ENCODE data around the gene C2. TPM values are rescaled to one million over a fixed set of nuclear protein-coding genes. Genes with fewer than 3 reads are reported as not detected.

Gene C2
- total RNA-seq: 1 to 10 TPM in 1 of 2 experiments, under 1 TPM in 1; 0.57 to 1.3 TPM

GRCh38 chr6:31927242-31927862, at the start of gene C2:
Gene C2, plus strand, starts transcription at chr6:31927717. Its CDS starts 36 bp downstream, at chr6:31927753.
- H3K4me3 Mint-ChIP-seq: no peak within 1 kb of the TSS
- no peaks in the 10 kb centered on the region for H3K36me3 Mint-ChIP-seq (ENCODE audit: low read depth)
- no peaks in the 10 kb centered on the region for H3K9me3 Mint-ChIP-seq
- H3K4me1 Mint-ChIP-seq: no peaks in the 10 kb centered on the region
- H3K27ac Mint-ChIP-seq: no peak within 1 kb of the TSS
- ChIA-PET POLR2A (no interaction called here), CTCF (no interaction called here)
- no peak for DNase-seq
- H3K27me3 Mint-ChIP-seq: no peaks in the 10 kb centered on the region

- no peak for DNase-seq
- ChIA-PET POLR2A (no interaction called here), CTCF (no interaction called here)
- Mint-ChIP-seq H3K4me3 (no peak overlapping the region), H3K4me1 (peaks cover 2% of the 10 kb centered on the region), H3K27me3 (no peaks in the 10 kb centered on the region), H3K27ac (peak overlapping the region; percentile 25), H3K9me3 (no peaks in the 10 kb centered on the region), H3K36me3 (ENCODE audit: low read depth) (peaks cover 21% of the 10 kb centered on the region)
These were observed 49.3 kb upstream of the C2 start for GRCh38 chr6:31878222-31878621.

GRCh38 chr6:31878726-31879125, 48.8 kb upstream of the C2 start, which contains the start of gene SLC44A4:
Gene SLC44A4, minus strand, starts transcription at chr6:31878997. Its CDS starts 17 bp downstream, at chr6:31878980.
- Mint-ChIP-seq H3K36me3 (ENCODE audit: low read depth) (peaks cover 22% of the 10 kb centered on the region), H3K27me3 (no peaks in the 10 kb centered on the region), H3K27ac (peak within 1 kb of the TSS; percentile 25), H3K4me1 (peaks cover 2% of the 10 kb centered on the region), H3K4me3 (no peak within 1 kb of the TSS), H3K9me3 (no peaks in the 10 kb centered on the region)
- ChIA-PET POLR2A (no interaction called here), CTCF (no interaction called here)
- DNase-seq: no peak

GRCh38 chr6:31879143-31879542, 48.4 kb upstream of the C2 start:
- ChIA-PET CTCF (no interaction called here), POLR2A (no interaction called here)
- no peak overlapping the region for H3K4me3 Mint-ChIP-seq

GRCh38 chr6:31879901-31880300, 47.6 kb upstream of the C2 start:
- Mint-ChIP-seq H3K27me3 (no peaks in the 10 kb centered on the region), H3K36me3 (ENCODE audit: low read depth) (peaks cover 23% of the 10 kb centered on the region), H3K9me3 (no peaks in the 10 kb centered on the region), H3K4me1 (peaks cover 2% of the 10 kb centered on the region), H3K27ac (no peak overlapping the region), H3K4me3 (no peak overlapping the region)
- ChIA-PET CTCF (interaction anchor here (0.6 kb wide), 1 partner anchor 16 kb away, joined by 3 read pairs; no protein-coding TSS in a partner anchor), POLR2A (no interaction called here)
- DNase-seq: no peak

More at GRCh38 chr6:31879143-31879542, 48.4 kb upstream of the C2 start:
- Mint-ChIP-seq H3K27ac (no peak overlapping the region), H3K27me3 (no peaks in the 10 kb centered on the region), H3K36me3 (ENCODE audit: low read depth) (peaks cover 23% of the 10 kb centered on the region), H3K9me3 (no peaks in the 10 kb centered on the region), H3K4me1 (peaks cover 2% of the 10 kb centered on the region)
- no peak for DNase-seq

GRCh38 chr6:31880616-31881015, 46.9 kb upstream of the C2 start:
- Mint-ChIP-seq H3K27me3 (no peaks in the 10 kb centered on the region), H3K9me3 (no peaks in the 10 kb centered on the region), H3K36me3 (ENCODE audit: low read depth) (peaks cover 28% of the 10 kb centered on the region), H3K27ac (no peak overlapping the region), H3K4me3 (no peak overlapping the region), H3K4me1 (peaks cover 2% of the 10 kb centered on the region)
- ChIA-PET CTCF (interaction anchor here (0.6 kb wide), 1 partner anchor 16 kb away, joined by 3 read pairs; no protein-coding TSS in a partner anchor), POLR2A (no interaction called here)
- no peak for DNase-seq

GRCh38 chr6:31881136-31881859, 46.2 kb upstream of the C2 start:
- ChIA-PET POLR2A (no interaction called here), CTCF (interaction anchor here (0.6 kb wide), 1 partner anchor 274 kb away, joined by 3 read pairs; no protein-coding TSS in a partner anchor)
- Mint-ChIP-seq H3K36me3 (ENCODE audit: low read depth) (peaks cover 34% of the 10 kb centered on the region), H3K27ac (no peak overlapping the region), H3K27me3 (no peaks in the 10 kb centered on the region), H3K4me3 (no peak overlapping the region), H3K4me1 (no peaks in the 10 kb centered on the region), H3K9me3 (no peaks in the 10 kb centered on the region)
- no peak for DNase-seq

- no peaks in the 10 kb centered on the region for H3K9me3 Mint-ChIP-seq
- ChIA-PET CTCF (interaction anchor here (1.0 to 1.4 kb wide), 2 partner anchors 13 to 112 kb away, joined by 3 read pairs; no protein-coding TSS in a partner anchor), POLR2A (no interaction called here)
- H3K4me3 Mint-ChIP-seq: no peak overlapping the region
- H3K27ac Mint-ChIP-seq: no peak overlapping the region
- DNase-seq: no peak
- H3K36me3 Mint-ChIP-seq (ENCODE audit: low read depth): peaks cover 38% of the 10 kb centered on the region
- no peaks in the 10 kb centered on the region for H3K4me1 Mint-ChIP-seq
- H3K27me3 Mint-ChIP-seq: no peaks in the 10 kb centered on the region
These were observed 45.2 kb upstream of the C2 start for GRCh38 chr6:31882344-31882743.

GRCh38 chr6:31883676-31884075, 43.8 kb upstream of the C2 start:
- ChIA-PET POLR2A (no interaction called here), CTCF (interaction anchor here (0.7 to 1.4 kb wide), 2 partner anchors 11 to 38 kb away, joined by 3 read pairs; no protein-coding TSS in a partner anchor)
- Mint-ChIP-seq H3K27me3 (no peaks in the 10 kb centered on the region), H3K27ac (no peak overlapping the region), H3K4me3 (no peak overlapping the region), H3K4me1 (no peaks in the 10 kb centered on the region), H3K36me3 (ENCODE audit: low read depth) (peaks cover 42% of the 10 kb centered on the region), H3K9me3 (no peaks in the 10 kb centered on the region)
- DNase-seq: no peak

- Mint-ChIP-seq H3K4me1 (no peaks in the 10 kb centered on the region), H3K27ac (no peak overlapping the region), H3K36me3 (ENCODE audit: low read depth) (peaks cover 47% of the 10 kb centered on the region), H3K4me3 (no peak overlapping the region), H3K27me3 (no peaks in the 10 kb centered on the region), H3K9me3 (no peaks in the 10 kb centered on the region)
- ChIA-PET POLR2A (no interaction called here), CTCF (interaction anchor here (0.7 to 1.1 kb wide), 2 partner anchors 37 to 287 kb away, joined by 3 to 5 read pairs; no protein-coding TSS in a partner anchor)
- no peak for DNase-seq
These were observed 42.9 kb upstream of the C2 start for GRCh38 chr6:31884528-31885035.

- Mint-ChIP-seq H3K9me3 (no peaks in the 10 kb centered on the region), H3K4me3 (no peak overlapping the region), H3K4me1 (no peaks in the 10 kb centered on the region), H3K27ac (no peak overlapping the region), H3K36me3 (ENCODE audit: low read depth) (peaks cover 44% of the 10 kb centered on the region), H3K27me3 (no peaks in the 10 kb centered on the region)
- no peak for DNase-seq
- ChIA-PET POLR2A (no interaction called here), CTCF (interaction anchor here (1.4 kb wide), 1 partner anchor 206 kb away, joined by 3 read pairs; the partner anchor contains the start of gene LY6G5C)
These were observed 41.0 kb upstream of the C2 start for GRCh38 chr6:31886541-31886991.

GRCh38 chr6:31887173-31888007, 40.1 kb upstream of the C2 start:
- no peak for DNase-seq
- H3K4me1 Mint-ChIP-seq: no peaks in the 10 kb centered on the region
- no peak overlapping the region for H3K27ac Mint-ChIP-seq
- ChIA-PET POLR2A (no interaction called here), CTCF (interaction anchor here (0.5 to 2.2 kb wide), 4 partner anchors 10 to 237 kb away, joined by 3 to 11 read pairs (median 5); partner anchors contain the start of genes EHMT2 and LY6G5C)
- H3K36me3 Mint-ChIP-seq (ENCODE audit: low read depth): peaks cover 45% of the 10 kb centered on the region
- no peaks in the 10 kb centered on the region for H3K27me3 Mint-ChIP-seq
- no peak overlapping the region for H3K4me3 Mint-ChIP-seq
- H3K9me3 Mint-ChIP-seq: no peaks in the 10 kb centered on the region
